Right cardiac atrium (tissue), 5 donors: ENCODE data around the gene KHDC4. TPM values are rescaled to one million over a fixed set of nuclear protein-coding genes. Genes with fewer than 3 reads are reported as not detected.
A peak's percentile ranks its signal among the peaks of the same experiment; 100 is the strongest.

Source experiments
- ATAC-seq, 2 donors: fragments of 200-7000 bp; cut with Tn5 transposase; one replicate each; pipeline versions ENCODE4 v1.8.0 to v1.9.1; 2020; ENCODE audit warnings: moderate library complexity in 2 of 2, mild to moderate bottlenecking in 1 of 2
- DNase-seq, 3 donors: peaks; one replicate each; pipeline ENCODE4 v3.0.0-alpha.2; 2020
- H3K27ac ChIP-seq: one replicate; pipeline ENCODE4 v1.5.1; 2013; ENCODE audit warnings: mild to moderate bottlenecking, low read length, control low read depth, moderate library complexity
- H3K27me3 ChIP-seq: one replicate; pipeline ENCODE4 v1.6.1; 2013; ENCODE audit not compliant: control insufficient read depth, insufficient read depth
- H3K4me1 ChIP-seq: one replicate; pipeline ENCODE4 v1.6.1; 2013; ENCODE audit warnings: low read length; ENCODE audit not compliant: control insufficient read depth, insufficient read depth
- H3K4me3 ChIP-seq: one replicate; pipeline ENCODE4 v1.5.1; 2013; ENCODE audit warnings: low read length, control low read depth
- H3K9me3 ChIP-seq: one replicate; pipeline ENCODE4 v1.6.1; 2013; ENCODE audit warnings: low read length; ENCODE audit not compliant: control insufficient read depth
- WGBS: extraction: QIAGEN DNeasy Blood & Tissue Kit; methylation state at CpG from one replicate; pipeline ENCODE4 v1.1.7; 2013; 5-methylcytosine and 5-hydroxymethylcytosine counted together
- intact Hi-C, 4 donors: fragments of 100-400 bp; cut with DNase I; formaldehyde crosslinking; loops; one replicate each; pipeline versions ENCODE4 v1.11.0 to v1.14.0; 2022 to 2023
- polyA plus RNA-seq: library from polyadenylated mRNA; stranded (reverse); fragments of 200-250 nt; gene quantifications from one replicate; pipeline ENCODE4 v1.2.3, GENCODE V29; 2013
- total RNA-seq, 4 donors: library from RNA; stranded (reverse); fragmentation: NEBNext Ultra II Directional; extraction: Animal tissue kit (Norgen Biotek cat#: 25700); gene quantifications; one replicate each; pipeline ENCODE4 v1.2.1, GENCODE V29; 2021
- donor health status: healthy with polysubstance abuse.
- donor health status: DM: no; HTN: yes; CAD: no.
- donor health status: DM: no; HTN: no; CAD: no.
- donor health status: DM: no; HTN: yes; CAD: no; lungs with severe emphysema.
- donor health status: DM: yes; HTN: yes; CAD: no.

KHDC4 gene
- total and polyA plus RNA-seq, 5 donors, result 20.0 to 29.3 (median 28.5) TPM

- H3K4me3 ChIP-seq, result no peak overlapping the region
- H3K27ac ChIP-seq, result no peak overlapping the region
- WGBS, result 81% methylated on average over 6 of the region's 6 CpGs
- no peaks in the 10 kb centered on the region for H3K27me3 ChIP-seq
- intact Hi-C loops, result no loop called here
- H3K4me1 ChIP-seq, result no peaks in the 10 kb centered on the region
- H3K9me3 ChIP-seq, result no peaks in the 10 kb centered on the region
- peak; percentile 8 to 24 for ATAC-seq
- DNase-seq, result no peak
Measured at GRCh38 chr1:155951753-155952504, 17.7 kb upstream of the KHDC4 start.

DNA sequence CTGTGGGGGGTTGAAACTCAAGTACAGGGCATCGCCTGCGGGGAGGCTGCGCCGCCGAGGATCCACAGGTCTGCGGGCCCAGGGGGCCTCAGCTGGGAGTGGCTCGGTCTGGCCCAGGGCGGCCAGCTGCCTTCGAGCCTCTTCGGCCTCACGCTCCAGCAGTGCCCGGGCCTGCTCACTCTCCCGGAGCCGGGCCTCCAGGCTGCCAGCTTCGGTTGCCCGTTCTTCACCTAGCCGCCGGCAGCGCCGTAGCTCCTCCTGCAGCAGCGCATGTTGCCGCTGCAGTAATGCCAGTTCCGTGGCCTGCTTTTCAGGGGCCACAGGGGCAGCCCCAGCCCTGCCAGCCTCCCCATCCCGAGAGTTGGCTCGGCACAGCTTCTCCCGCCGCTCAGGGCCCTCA lies 16.6 kb upstream of the KHDC4 start:
- no peaks in the 10 kb centered on the region for H3K27me3 ChIP-seq
- WGBS, result 95% methylated on average over 27 of the region's 27 CpGs
- no peaks in the 10 kb centered on the region for H3K4me1 ChIP-seq
- intact Hi-C loops, result no loop called here
- H3K27ac ChIP-seq, result no peak overlapping the region
- peak in 1 of 3 donors; percentile 53 for DNase-seq
- no peaks in the 10 kb centered on the region for H3K9me3 ChIP-seq
- ATAC-seq, result no peak
- H3K4me3 ChIP-seq, result no peak overlapping the region

- intact Hi-C loops, result no loop called here
- no peaks in the 10 kb centered on the region for H3K9me3 ChIP-seq
- no peak overlapping the region for H3K4me3 ChIP-seq
- H3K27me3 ChIP-seq, result no peaks in the 10 kb centered on the region
- ATAC-seq (no peak), DNase-seq (no peak)
- 86% methylated on average over 8 of the region's 8 CpGs for WGBS
- no peak overlapping the region for H3K27ac ChIP-seq
- H3K4me1 ChIP-seq, result no peaks in the 10 kb centered on the region
Measured at GRCh38 chr1:155947741-155948140, 13.5 kb upstream of the KHDC4 start.

- no peaks in the 10 kb centered on the region for H3K4me1 ChIP-seq
- intact Hi-C loops, result no loop called here
- no peak for ATAC-seq
- H3K27me3 ChIP-seq, result no peaks in the 10 kb centered on the region
- 63% methylated on average over 4 of the region's 4 CpGs for WGBS
- H3K4me3 ChIP-seq, result no peak overlapping the region
- H3K27ac ChIP-seq, result no peak overlapping the region
- no peaks in the 10 kb centered on the region for H3K9me3 ChIP-seq
- no peak for DNase-seq
Measured at GRCh38 chr1:155947292-155947691, 13.1 kb upstream of the KHDC4 start.

DNA sequence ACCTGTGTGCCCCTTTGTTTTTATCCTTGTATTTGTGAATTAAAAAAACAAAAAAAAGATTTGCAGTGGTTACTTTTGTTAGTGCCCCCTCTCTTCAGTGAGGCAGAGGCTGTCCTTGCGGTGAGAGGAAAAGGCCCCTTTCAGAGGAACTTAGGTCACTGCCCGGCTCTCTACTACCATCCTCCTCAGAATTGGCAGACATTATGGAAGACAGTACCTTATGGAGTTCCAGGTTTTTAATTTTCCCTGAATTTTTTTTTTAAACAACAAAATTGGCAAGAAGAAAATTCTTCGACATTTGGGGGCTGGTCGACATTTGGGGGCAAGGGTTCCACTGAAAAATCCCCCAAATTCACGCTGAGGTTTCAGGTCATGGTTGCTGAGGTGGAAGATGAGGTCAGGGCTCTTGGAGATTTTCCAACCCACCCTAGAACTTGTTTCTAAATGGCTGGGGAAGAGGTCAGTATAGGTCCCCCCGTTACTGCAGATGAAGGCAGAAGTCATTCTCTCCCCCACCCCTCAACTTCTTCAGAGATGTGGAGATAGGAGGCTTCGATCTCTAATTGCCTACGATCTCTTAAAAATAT lies 12.5 kb upstream of the KHDC4 start:
- no peak for DNase-seq
- intact Hi-C loops, result no loop called here
- H3K4me1 ChIP-seq, result peaks cover under 1% of the 10 kb centered on the region

DNA sequence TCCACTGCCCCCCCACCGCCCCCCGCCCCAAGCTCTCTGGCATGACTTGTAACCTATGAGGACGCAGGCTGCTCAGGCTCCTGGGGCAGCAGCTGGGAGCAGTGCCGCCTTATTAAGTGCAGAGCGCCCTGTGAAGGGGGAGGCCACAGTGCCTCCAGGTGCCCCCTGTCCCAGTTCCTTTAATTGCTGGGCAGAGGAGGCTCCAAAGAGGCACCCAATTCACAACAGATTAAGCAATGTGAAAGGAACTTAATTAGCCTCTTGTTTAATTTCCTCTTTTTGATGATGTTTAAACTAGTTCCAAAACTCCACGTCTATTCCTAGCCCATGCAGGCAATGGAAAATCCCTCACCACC lies 10.2 kb upstream of the KHDC4 start:
- DNase-seq (no peak), ATAC-seq (no peak)
- intact Hi-C loops, result loop anchor here in 1 of 4 donors (5.0 kb wide), 1 partner anchor 33 kb away; the partner anchor contains the start of gene ARHGEF2
- no peak overlapping the region for H3K4me3 ChIP-seq
- 55% methylated on average over 6 of the region's 6 CpGs for WGBS
- no peaks in the 10 kb centered on the region for H3K9me3 ChIP-seq
- no peak overlapping the region for H3K27ac ChIP-seq
- H3K4me1 ChIP-seq, result peaks cover 18% of the 10 kb centered on the region
- H3K27me3 ChIP-seq, result no peaks in the 10 kb centered on the region

More for the DNA sequence above, 12.5 kb upstream of the KHDC4 start:
- Histone ChIP-seq H3K9me3 (no peaks in the 10 kb centered on the region), H3K4me3 (no peak overlapping the region), H3K27ac (no peak overlapping the region), H3K27me3 (no peaks in the 10 kb centered on the region)
- no peak for ATAC-seq
- WGBS, result 76% methylated on average over 8 of the region's 8 CpGs

- Histone ChIP-seq H3K9me3 (no peaks in the 10 kb centered on the region), H3K4me3 (no peak overlapping the region), H3K27ac (no peak overlapping the region), H3K27me3 (no peaks in the 10 kb centered on the region), H3K4me1 (peaks cover 18% of the 10 kb centered on the region)
- WGBS, result 78% methylated on average over 11 of the region's 11 CpGs
- ATAC-seq (no peak), DNase-seq (no peak)
- intact Hi-C loops, result loop anchor here in 1 of 4 donors (5.0 kb wide), 1 partner anchor 35 kb away; the partner anchor contains the start of gene ARHGEF2
Measured at GRCh38 chr1:155942578-155943141, 8.4 kb upstream of the KHDC4 start.

- Histone ChIP-seq H3K9me3 (no peaks in the 10 kb centered on the region), H3K4me3 (no peak overlapping the region), H3K4me1 (peaks cover 18% of the 10 kb centered on the region), H3K27ac (peak overlapping the region; percentile 92), H3K27me3 (no peaks in the 10 kb centered on the region)
- ATAC-seq, result peak in 1 of 2 donors; percentile 2
- 82% methylated on average over 29 of the region's 29 CpGs for WGBS
- no peak for DNase-seq
- intact Hi-C loops, result loop anchor here in 2 of 4 donors (2.0 to 5.0 kb wide), 2 partner anchors 35 to 43 kb away; partner anchors contain the start of gene ARHGEF2 (in 1 of the 2)
Measured at GRCh38 chr1:155941845-155942531, 7.8 kb upstream of the KHDC4 start.

GRCh38 chr1:155940993-155941844 lies 7.0 kb upstream of the KHDC4 start, which contains the start of gene RXFP4:
Gene RXFP4 (plus strand): TSS chr1:155941638. CDS start chr1:155941710, 72 bp downstream.
- Histone ChIP-seq H3K27ac (peak within 1 kb of the TSS; percentile 92), H3K4me1 (peaks cover 18% of the 10 kb centered on the region), H3K4me3 (no peak within 1 kb of the TSS), H3K9me3 (no peaks in the 10 kb centered on the region), H3K27me3 (no peaks in the 10 kb centered on the region)
- DNase-seq (peak; percentile 57 to 75 (median 69)), ATAC-seq (peak; percentile 59 to 62)
- intact Hi-C loops, result loop anchor here in 2 of 4 donors (2.0 to 5.0 kb wide), 2 partner anchors 36 to 44 kb away; partner anchors contain the start of gene ARHGEF2 (in 1 of the 2)
- WGBS, result 45% methylated on average over 11 of the region's 11 CpGs

DNA sequence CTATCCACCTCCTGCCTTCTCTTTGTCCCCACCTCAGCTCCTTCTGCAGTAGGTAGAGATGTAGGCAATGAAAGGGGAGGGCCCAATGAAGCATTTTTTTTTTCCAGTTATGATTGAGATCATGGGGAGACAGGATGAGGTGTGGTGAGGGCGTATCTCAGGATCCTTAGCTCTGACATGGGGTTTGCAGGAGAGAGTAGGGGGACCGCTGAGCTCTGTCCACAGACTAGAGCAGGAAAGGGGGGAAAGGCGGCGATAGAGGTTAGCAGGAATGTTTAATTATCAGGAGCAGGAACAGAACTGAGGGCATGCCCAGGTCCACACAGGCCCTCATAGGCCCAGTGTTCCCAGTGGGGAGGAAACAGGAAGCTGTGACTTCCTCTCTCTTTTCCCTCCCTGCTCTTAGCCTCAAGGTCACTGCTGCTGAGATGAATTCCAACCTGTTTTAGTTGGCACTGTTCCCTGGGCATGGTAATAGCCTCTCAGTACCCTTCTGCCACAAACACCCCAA lies 6.3 kb upstream of the KHDC4 start:
- WGBS, result 41% methylated on average over 4 of the region's 4 CpGs
- no peak overlapping the region for H3K4me3 ChIP-seq
- peak overlapping the region; percentile 92 for H3K27ac ChIP-seq
- intact Hi-C loops, result loop anchor here in 2 of 4 donors (2.0 to 5.0 kb wide), 2 partner anchors 37 to 44 kb away; partner anchors contain the start of gene ARHGEF2 (in 1 of the 2)
- H3K27me3 ChIP-seq, result no peaks in the 10 kb centered on the region
- peaks cover 18% of the 10 kb centered on the region for H3K4me1 ChIP-seq
- DNase-seq (peak in 2 of 3 donors; percentile 47 to 71), ATAC-seq (peak; percentile 81 to 87)
- no peaks in the 10 kb centered on the region for H3K9me3 ChIP-seq
